Common myeloid progenitor, CD34-positive (primary cell): ENCODE results near the gene GALNT2.

Source experiments
- CTCF ChIA-PET: fragments of 350-600 bp; sonication (Branson Sonifier 250); formaldehyde crosslinking; loops from one replicate; lab custom pipeline; 2021; ENCODE audit warnings: antibody characterized with exemption; lab: Charles Lee
- POLR2A ChIA-PET: fragments of 350-600 bp; sonication (Branson Sonifier 250); formaldehyde crosslinking; loops from one replicate; lab custom pipeline; 2021; ENCODE audit warnings: antibody characterized with exemption; lab: Charles Lee
- DNase-seq, 3 donors: peaks; one replicate each; pipeline versions ENCODE4 v3.0.0 to v3.0.0-alpha.2; 2013
- H3K27ac ChIP-seq, 2 experiments: 1 replicate in 1 of 2; 2 replicates in 1 of 2; pipeline ENCODE4 v1.7.0; 2013; ENCODE audit warnings: inconsistent platforms in 2 of 2, low read length in 2 of 2, mild to moderate bottlenecking in 2 of 2, low read depth in 1 of 2, moderate library complexity in 1 of 2; ENCODE audit not compliant: severe bottlenecking in 2 of 2, insufficient read depth in 1 of 2, poor library complexity in 1 of 2
- H3K27me3 ChIP-seq, 5 experiments: replicated peaks in 2 of 5; 1 replicate in 3 of 5; 2 replicates in 2 of 5; pipeline versions ENCODE4 v1.6.1 to v1.7.0; 2013; ENCODE audit warnings: low read length in 4 of 5, mild to moderate bottlenecking in 2 of 5, moderate library complexity in 2 of 5, inconsistent platforms in 1 of 5; ENCODE audit not compliant: insufficient read depth in 5 of 5, control insufficient read depth in 4 of 5
- H3K36me3 ChIP-seq, 4 experiments: 1 replicate in 2 of 4; 2 replicates in 2 of 4; pipeline versions ENCODE4 v1.6.1 to v1.7.0; 2013; ENCODE audit warnings: low read length in 3 of 4, control low read depth in 1 of 4, mild to moderate bottlenecking in 1 of 4; ENCODE audit not compliant: control insufficient read depth in 4 of 4, insufficient read depth in 4 of 4
- H3K4me1 ChIP-seq, 4 experiments: 1 replicate in 3 of 4; 2 replicates in 1 of 4; pipeline versions ENCODE4 v1.6.1 to v1.7.1; 2013; ENCODE audit warnings: low read length in 3 of 4, mild to moderate bottlenecking in 3 of 4, control low read depth in 1 of 4, inconsistent platforms in 1 of 4, moderate library complexity in 1 of 4; ENCODE audit not compliant: control insufficient read depth in 4 of 4, insufficient read depth in 4 of 4; ENCODE audit errors: control extremely low read depth in 1 of 4
- H3K4me3 ChIP-seq, 7 experiments: 1 replicate in 4 of 7; 2 replicates in 3 of 7; pipeline versions ENCODE4 v1.5.1 to v1.7.0; 2013; ENCODE audit warnings: mild to moderate bottlenecking in 7 of 7, low read length in 6 of 7, moderate library complexity in 6 of 7, inconsistent platforms in 2 of 7, low read depth in 2 of 7, control low read depth in 1 of 7; ENCODE audit not compliant: insufficient read depth in 4 of 7, control insufficient read depth in 1 of 7; ENCODE audit errors: extremely low read depth in 1 of 7
- H3K9me3 ChIP-seq, 5 experiments: 1 replicate in 4 of 5; 2 replicates in 1 of 5; pipeline versions ENCODE4 v1.6.1 to v1.7.1; 2013; ENCODE audit warnings: low read length in 4 of 5, mild to moderate bottlenecking in 2 of 5, inconsistent platforms in 1 of 5, low read depth in 1 of 5, moderate library complexity in 1 of 5; ENCODE audit not compliant: control insufficient read depth in 4 of 5, insufficient read depth in 2 of 5; ENCODE audit errors: control extremely low read depth in 1 of 5
- WGBS: methylation state at CpG from one replicate; pipeline ENCODE4 v1.1.5; 2013; ENCODE audit not compliant: insufficient coverage; 5-methylcytosine and 5-hydroxymethylcytosine counted together

GALNT2 gene

GRCh38 chr1:230095938-230096337, 28.9 kb downstream of the GALNT2 start:
- Histone ChIP-seq H3K9me3 (no peaks in the 10 kb centered on the region), H3K36me3 (peaks cover 0 to 20% (median 2%) of the 10 kb centered on the region in 4 experiments), H3K27me3 (no peaks in the 10 kb centered on the region), H3K27ac (no peak overlapping the region), H3K4me3 (no peak overlapping the region), H3K4me1 (no peaks in the 10 kb centered on the region)
- DNase-seq = no peak
- ChIA-PET CTCF (interaction anchor here (1.5 kb wide), 1 partner anchor 27 kb away, joined by 4 read pairs; no protein-coding TSS in a partner anchor), POLR2A (no interaction called here)
- 92% methylated on average over 2 of the region's 5 CpGs for WGBS

- ChIA-PET CTCF (no interaction called here), POLR2A (interaction anchor here (0.6 kb wide), 1 partner anchor 554 kb away, joined by 6 read pairs; no protein-coding TSS in a partner anchor)
- 75% methylated on average over 1 of the region's 4 CpGs for WGBS
- DNase-seq = no peak
- Histone ChIP-seq H3K4me1 (no peaks in the 10 kb centered on the region), H3K9me3 (no peaks in the 10 kb centered on the region), H3K4me3 (no peak overlapping the region), H3K27ac (no peak overlapping the region), H3K36me3 (peaks cover 0 to 14% (median 0%) of the 10 kb centered on the region in 4 experiments), H3K27me3 (no peaks in the 10 kb centered on the region)
Observed at GRCh38 chr1:230097370-230097769, 30.3 kb downstream of the GALNT2 start.

GRCh38 chr1:230098723-230099122, 31.7 kb downstream of the GALNT2 start:
- no peak for DNase-seq
- CTCF ChIA-PET = interaction anchor here (0.8 kb wide), 1 partner anchor 19 kb away, joined by 3 read pairs; no protein-coding TSS in a partner anchor
- Histone ChIP-seq H3K4me1 (peaks cover 4 to 12% (median 11%) of the 10 kb centered on the region in 4 experiments), H3K4me3 (no peak overlapping the region), H3K9me3 (no peaks in the 10 kb centered on the region), H3K36me3 (peaks cover 0 to 11% (median 0%) of the 10 kb centered on the region in 4 experiments), H3K27ac (no peak overlapping the region), H3K27me3 (no peaks in the 10 kb centered on the region)
- WGBS = 100% methylated on average over 2 of the region's 8 CpGs
- POLR2A ChIA-PET = interaction anchor here (0.6 kb wide), 1 partner anchor 11 kb away, joined by 3 read pairs; no protein-coding TSS in a partner anchor

- CTCF ChIA-PET = interaction anchor here (0.8 to 1.0 kb wide), 2 partner anchors 20 to 23 kb away, joined by 3 read pairs; no protein-coding TSS in a partner anchor
- no peak overlapping the region for H3K4me3 ChIP-seq
- no peaks in the 10 kb centered on the region for H3K27me3 ChIP-seq
- POLR2A ChIA-PET = interaction anchor here (0.7 kb wide), 1 partner anchor 168 kb away, joined by 3 read pairs; no protein-coding TSS in a partner anchor
- H3K4me1 ChIP-seq = peaks cover 5 to 20% (median 19%) of the 10 kb centered on the region in 4 experiments
- no peak overlapping the region for H3K27ac ChIP-seq
- no peak for DNase-seq
- peaks cover 0 to 11% (median 0%) of the 10 kb centered on the region in 4 experiments for H3K36me3 ChIP-seq
- WGBS = 100% methylated on average over 1 of the region's 1 CpG
- H3K9me3 ChIP-seq = no peaks in the 10 kb centered on the region
Observed at GRCh38 chr1:230099465-230099864, 32.4 kb downstream of the GALNT2 start.

- Histone ChIP-seq H3K9me3 (no peaks in the 10 kb centered on the region), H3K4me1 (peaks cover 5 to 34% (median 32%) of the 10 kb centered on the region in 4 experiments), H3K27me3 (no peaks in the 10 kb centered on the region), H3K27ac (no peak overlapping the region), H3K4me3 (no peak overlapping the region), H3K36me3 (peaks cover 0 to 7% (median 0%) of the 10 kb centered on the region in 4 experiments)
- no CpG with 5 or more reads among the region's 3 CpGs for WGBS
- POLR2A ChIA-PET = interaction anchor here (1.0 kb wide), 1 partner anchor 26 kb away, joined by 3 read pairs; no protein-coding TSS in a partner anchor
- DNase-seq = no peak
- CTCF ChIA-PET = interaction anchor here (4.8 kb wide), 1 partner anchor 8 kb away, joined by 18 read pairs; no protein-coding TSS in a partner anchor
Observed at GRCh38 chr1:230100932-230101331, 33.9 kb downstream of the GALNT2 start.

- ChIA-PET CTCF (interaction anchor here (0.9 to 4.8 kb wide), 3 partner anchors 9 to 64 kb away, joined by 3 to 18 read pairs (median 4); no protein-coding TSS in a partner anchor), POLR2A (interaction anchor here (1.0 kb wide), 1 partner anchor 26 kb away, joined by 3 read pairs; no protein-coding TSS in a partner anchor)
- Histone ChIP-seq H3K27ac (no peak overlapping the region), H3K4me3 (no peak overlapping the region), H3K4me1 (peaks cover 5 to 41% (median 35%) of the 10 kb centered on the region in 4 experiments), H3K27me3 (no peaks in the 10 kb centered on the region), H3K9me3 (no peaks in the 10 kb centered on the region), H3K36me3 (peaks cover 0 to 7% (median 0%) of the 10 kb centered on the region in 4 experiments)
- WGBS = 80% methylated on average over 1 of the region's 2 CpGs
- no peak for DNase-seq
Observed at GRCh38 chr1:230101556-230101955, 34.5 kb downstream of the GALNT2 start.

- WGBS = 98% methylated on average over 5 of the region's 5 CpGs
Observed at GRCh38 chr1:230102046-230102445, 35.0 kb downstream of the GALNT2 start.

More at GRCh38 chr1:230102046-230102445, 35.0 kb downstream of the GALNT2 start:
- ChIA-PET CTCF (interaction anchor here (0.9 to 4.8 kb wide), 3 partner anchors 9 to 64 kb away, joined by 3 to 18 read pairs (median 4); no protein-coding TSS in a partner anchor), POLR2A (interaction anchor here (0.5 kb wide), 1 partner anchor 65 kb away, joined by 4 read pairs; no protein-coding TSS in a partner anchor)
- Histone ChIP-seq H3K27me3 (no peaks in the 10 kb centered on the region), H3K9me3 (no peaks in the 10 kb centered on the region), H3K4me1 (peaks cover 5 to 46% (median 35%) of the 10 kb centered on the region in 4 experiments), H3K4me3 (no peak overlapping the region), H3K27ac (no peak overlapping the region), H3K36me3 (peaks cover 0 to 7% (median 0%) of the 10 kb centered on the region in 4 experiments)
- DNase-seq = no peak
